Myocyte (in vitro differentiated cells): ENCODE measurements around the gene ADCY3. TPM values are rescaled to one million over a fixed set of nuclear protein-coding genes. Genes with fewer than 3 reads are reported as not detected.

ENCODE experiments used
- DNase-seq: peaks from one replicate; pipeline ENCODE4 v3.0.0-alpha.2; 2012; ENCODE audit warnings: low read depth
- total RNA-seq: library from RNA; depleted of rRNA; stranded (reverse); fragments of >200 nt; gene quantifications from 2 replicates; pipeline ENCODE4 v1.2.3, GENCODE V29; 2014

Gene ADCY3
- total RNA-seq, 1 donor from 2014 or later = 3.5 TPM

GRCh38 chr2:24771061-24771460 is 149.0 kb downstream of the ADCY3 start:
- no peak for DNase-seq

Other genes with a start within 250 kb of the ADCY3 start
- 13.7 and 20.2 TPM in 2 replicates for gene PTRHD1, start 126.8 kb downstream of the ADCY3 start, total RNA-seq
- 8.2 and 8.3 TPM in 2 replicates for gene CENPO, start 126.8 kb downstream of the ADCY3 start, total RNA-seq
- 6.0 and 8.6 TPM in 2 replicates for gene DNAJC27, start 51.7 kb upstream of the ADCY3 start, total RNA-seq
- 0.26 and 0.45 TPM in 2 replicates for gene EFR3B, start 121.8 kb upstream of the ADCY3 start, total RNA-seq
- not detected in 2 replicates for gene POMC, start 248.3 kb upstream of the ADCY3 start, total RNA-seq